ENCODE measurements around the gene CUL3.

Gene CUL3

DNA sequence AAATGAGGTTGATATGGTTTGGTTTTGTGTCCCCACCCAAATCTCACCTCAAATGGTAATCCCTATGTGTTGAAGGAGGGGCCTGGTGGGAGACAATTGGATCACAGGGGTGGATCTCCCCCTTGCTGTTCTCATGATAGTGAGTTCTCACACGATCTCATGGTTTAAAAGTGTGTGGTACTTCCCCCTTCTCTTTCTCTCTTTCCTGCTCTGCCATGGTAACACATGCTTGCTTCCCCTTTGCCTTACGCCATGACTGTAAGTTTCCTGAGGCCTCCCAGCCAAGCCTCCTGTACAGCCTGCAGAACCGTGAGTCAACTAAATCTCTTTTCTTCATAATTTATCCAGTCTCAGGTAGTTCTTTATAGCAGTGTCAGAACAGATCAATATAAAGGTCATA is 158.5 kb downstream of the CUL3 start:
- DNase-seq (ENCODE audit: low read depth): no peak
- H3K4me3 ChIP-seq (ENCODE audit: low read depth, low read length): no peak overlapping the region
- in situ Hi-C loops (cut with HindIII; ENCODE audit: low sequenced_read_pairs): no loop called here
- TF ChIP-seq, protein P1, sequence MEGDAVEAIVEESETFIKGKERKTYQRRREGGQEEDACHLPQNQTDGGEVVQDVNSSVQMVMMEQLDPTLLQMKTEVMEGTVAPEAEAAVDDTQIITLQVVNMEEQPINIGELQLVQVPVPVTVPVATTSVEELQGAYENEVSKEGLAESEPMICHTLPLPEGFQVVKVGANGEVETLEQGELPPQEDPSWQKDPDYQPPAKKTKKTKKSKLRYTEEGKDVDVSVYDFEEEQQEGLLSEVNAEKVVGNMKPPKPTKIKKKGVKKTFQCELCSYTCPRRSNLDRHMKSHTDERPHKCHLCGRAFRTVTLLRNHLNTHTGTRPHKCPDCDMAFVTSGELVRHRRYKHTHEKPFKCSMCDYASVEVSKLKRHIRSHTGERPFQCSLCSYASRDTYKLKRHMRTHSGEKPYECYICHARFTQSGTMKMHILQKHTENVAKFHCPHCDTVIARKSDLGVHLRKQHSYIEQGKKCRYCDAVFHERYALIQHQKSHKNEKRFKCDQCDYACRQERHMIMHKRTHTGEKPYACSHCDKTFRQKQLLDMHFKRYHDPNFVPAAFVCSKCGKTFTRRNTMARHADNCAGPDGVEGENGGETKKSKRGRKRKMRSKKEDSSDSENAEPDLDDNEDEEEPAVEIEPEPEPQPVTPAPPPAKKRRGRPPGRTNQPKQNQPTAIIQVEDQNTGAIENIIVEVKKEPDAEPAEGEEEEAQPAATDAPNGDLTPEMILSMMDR (IDR thresholded peaks at IDR 0.05; ENCODE audit: low read depth, low read length, missing control alignments): no peak

DNA sequence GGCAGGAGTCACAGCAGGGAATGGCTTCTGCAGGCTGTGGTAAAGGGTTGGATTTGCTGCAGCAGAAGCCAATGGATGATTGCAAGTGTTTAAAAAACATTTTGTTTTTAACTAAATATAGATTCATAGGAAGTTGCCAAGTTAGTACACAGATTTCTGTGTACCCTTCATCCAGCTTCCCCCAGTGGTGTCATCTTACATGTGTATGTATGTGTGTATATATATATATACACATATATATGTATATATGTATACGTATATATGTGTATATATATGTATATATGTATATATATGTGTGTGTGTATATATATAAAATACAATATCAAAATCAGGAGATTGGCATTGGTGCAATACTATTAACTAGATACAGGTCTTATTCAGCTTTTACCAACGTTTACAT is 164.1 kb downstream of the CUL3 start:
- TF ChIP-seq, protein P1 (IDR thresholded peaks at IDR 0.05; ENCODE audit: low read depth, low read length, missing control alignments): no peak
- DNase-seq (ENCODE audit: low read depth): no peak
- no peak overlapping the region for H3K4me3 ChIP-seq (ENCODE audit: low read depth, low read length)
- in situ Hi-C loops (cut with HindIII; ENCODE audit: low sequenced_read_pairs): no loop called here

All from astrocyte of the cerebellum (primary cell).